Sigmoid colon (tissue), 7 donors: ENCODE measurements around the gene CNTN1. TPM values are rescaled to one million over a fixed set of nuclear protein-coding genes. Genes with fewer than 3 reads are reported as not detected.

ENCODE experiments used
- DNase-seq: peaks from one replicate; pipeline ENCODE4 v3.0.0-alpha.2; 2019
- H3K27ac ChIP-seq, 4 donors: fragments of 200-600 bp; sonication (generic); one replicate each; pipeline ENCODE4 v1.5.1; 2016 to 2019; ENCODE audit warnings: mild to moderate bottlenecking in 1 of 4
- H3K27me3 ChIP-seq, 3 donors: fragments of 200-600 bp; sonication (generic); one replicate each; pipeline ENCODE4 v1.5.1; 2019; ENCODE audit warnings: mild to moderate bottlenecking in 1 of 3
- H3K36me3 ChIP-seq, 4 donors: fragments of 200-600 bp; sonication (generic); one replicate each; pipeline ENCODE4 v1.5.1; 2016 to 2019
- H3K4me1 ChIP-seq, 4 donors: fragments of 200-600 bp; sonication (generic); one replicate each; pipeline ENCODE4 v1.5.1; 2017 to 2019
- H3K4me3 ChIP-seq, 4 donors: fragments of 200-600 bp; sonication (generic); one replicate each; pipeline ENCODE4 v1.5.1; 2017 to 2019; ENCODE audit warnings: mild to moderate bottlenecking in 2 of 4, moderate library complexity in 1 of 4
- H3K9me3 ChIP-seq, 4 donors: fragments of 200-600 bp in 3 of 4; sonication (generic) in 3 of 4; one replicate each; pipeline versions ENCODE4 v1.5.1 to v1.6.1; 2013 to 2019
- EP300 ChIP-seq, 4 donors: sonication (generic); formaldehyde crosslinking; IDR thresholded peaks; one replicate each; pipeline ENCODE4 v1.6.1; 2017; ENCODE audit warnings: antibody characterized with exemption in 4 of 4
- POLR2A ChIP-seq, 2 donors: fragments of 450-650 bp; IDR thresholded peaks; one replicate each; pipeline ENCODE4 v1.6.1; 2016; ENCODE audit warnings: antibody characterized with exemption in 2 of 2, mild to moderate bottlenecking in 2 of 2, moderate library complexity in 2 of 2
- POLR2AphosphoS5 ChIP-seq, 4 donors: sonication (generic); formaldehyde crosslinking; IDR thresholded peaks; one replicate each; pipeline ENCODE4 v1.6.1; 2017; ENCODE audit warnings: antibody characterized with exemption in 4 of 4
- WGBS, 2 donors: extraction: QIAGEN DNeasy Blood & Tissue Kit; methylation state at CpG; one replicate each; pipeline ENCODE4 v1.1.7; 2013; 5-methylcytosine and 5-hydroxymethylcytosine counted together
- intact Hi-C: fragments of 100-400 bp; cut with DNase I; formaldehyde crosslinking; loops from one replicate; pipeline ENCODE4 v1.15.1; 2023
- polyA plus RNA-seq, 3 donors: library from polyadenylated mRNA; stranded (reverse); fragments of 200-250 nt; gene quantifications; one replicate each; pipeline ENCODE4 v1.2.3, GENCODE V29; 2013
- total RNA-seq, 4 donors: library from RNA; depleted of rRNA; stranded (reverse); fragments of >200 nt; gene quantifications; one replicate each; pipeline ENCODE4 v1.1.0, GENCODE V29; 2016
- TF ChIP-seq, protein P1 (sequence below), 4 experiments: fragments of 450-650 bp in 3 of 4; fragments of 200-600 bp in 1 of 4; IDR thresholded peaks; one replicate each; pipeline ENCODE4 v1.5.1; 2016 to 2019; ENCODE audit warnings: antibody characterized with exemption in 4 of 4, mild to moderate bottlenecking in 3 of 4, moderate library complexity in 2 of 4
- donor health status: healthy with polysubstance abuse.
- donor health status: Bipolar disorder and iron deficiency.
- donor health status: healthy.

CNTN1 gene
- total and polyA plus RNA-seq, 7 donors = 0.46 to 23.2 (median 5.9) TPM

DNA sequence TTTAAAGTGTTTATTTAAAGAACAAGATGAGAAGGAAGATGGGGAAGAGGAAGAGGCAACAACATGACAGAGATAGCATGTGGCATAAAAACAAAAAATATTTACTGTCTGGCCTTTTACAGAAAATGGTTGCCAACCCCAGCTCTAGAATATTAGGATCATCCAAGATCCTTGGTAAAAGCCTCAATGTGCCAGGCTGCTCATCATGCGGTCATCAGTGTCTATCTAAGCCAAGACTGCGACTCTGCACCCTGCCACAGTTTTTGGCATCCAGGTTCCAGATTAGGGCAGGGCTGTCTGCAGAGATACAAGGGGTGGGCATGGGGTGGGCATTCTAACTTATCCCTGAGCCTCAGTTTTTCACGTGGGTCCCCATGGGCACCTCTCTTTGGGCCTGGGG, 46.9 kb upstream of the CNTN1 start:
- DNase-seq = no peak
- intact Hi-C loops = no loop called here
- Histone ChIP-seq H3K27ac (no peak overlapping the region), H3K36me3 (no peaks in the 10 kb centered on the region), H3K4me1 (peaks cover 0 to 4% (median 0%) of the 10 kb centered on the region in 4 donors), H3K4me3 (no peak overlapping the region), H3K9me3 (no peaks in the 10 kb centered on the region), H3K27me3 (no peaks in the 10 kb centered on the region)
- WGBS, 2 donors = 69 to 83% methylated on average over 3 of the region's 3 CpGs
- TF ChIP-seq, protein P1, sequence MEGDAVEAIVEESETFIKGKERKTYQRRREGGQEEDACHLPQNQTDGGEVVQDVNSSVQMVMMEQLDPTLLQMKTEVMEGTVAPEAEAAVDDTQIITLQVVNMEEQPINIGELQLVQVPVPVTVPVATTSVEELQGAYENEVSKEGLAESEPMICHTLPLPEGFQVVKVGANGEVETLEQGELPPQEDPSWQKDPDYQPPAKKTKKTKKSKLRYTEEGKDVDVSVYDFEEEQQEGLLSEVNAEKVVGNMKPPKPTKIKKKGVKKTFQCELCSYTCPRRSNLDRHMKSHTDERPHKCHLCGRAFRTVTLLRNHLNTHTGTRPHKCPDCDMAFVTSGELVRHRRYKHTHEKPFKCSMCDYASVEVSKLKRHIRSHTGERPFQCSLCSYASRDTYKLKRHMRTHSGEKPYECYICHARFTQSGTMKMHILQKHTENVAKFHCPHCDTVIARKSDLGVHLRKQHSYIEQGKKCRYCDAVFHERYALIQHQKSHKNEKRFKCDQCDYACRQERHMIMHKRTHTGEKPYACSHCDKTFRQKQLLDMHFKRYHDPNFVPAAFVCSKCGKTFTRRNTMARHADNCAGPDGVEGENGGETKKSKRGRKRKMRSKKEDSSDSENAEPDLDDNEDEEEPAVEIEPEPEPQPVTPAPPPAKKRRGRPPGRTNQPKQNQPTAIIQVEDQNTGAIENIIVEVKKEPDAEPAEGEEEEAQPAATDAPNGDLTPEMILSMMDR (IDR thresholded peaks at IDR 0.05) = no peak
- TF ChIP-seq EP300 (IDR thresholded peaks at IDR 0.05) (no peak), POLR2A (IDR thresholded peaks at IDR 0.05) (no peak), POLR2AphosphoS5 (IDR thresholded peaks at IDR 0.05) (no peak)

DNA sequence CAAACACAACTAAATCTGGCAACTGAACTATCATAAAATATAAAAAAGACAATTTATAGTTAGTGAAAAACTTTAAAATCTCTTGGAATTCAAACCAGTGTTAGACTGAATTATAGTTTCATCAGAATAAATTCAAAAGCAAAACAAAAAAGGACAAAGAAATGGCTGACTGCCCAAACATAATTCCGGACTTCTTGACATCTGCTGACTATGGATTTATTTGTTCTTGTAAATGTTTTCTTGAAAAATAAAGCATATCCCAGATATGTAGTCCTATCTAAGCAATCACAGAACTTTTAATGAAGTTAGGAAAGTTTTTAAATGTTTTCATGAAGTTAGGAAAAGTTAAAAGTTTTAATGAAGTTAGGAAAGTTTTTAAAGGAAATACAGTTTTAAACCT, 45.8 kb upstream of the CNTN1 start:
- DNase-seq = no peak
- intact Hi-C loops = no loop called here
- no peaks in the 10 kb centered on the region for H3K36me3 ChIP-seq
- H3K4me3 ChIP-seq = no peak overlapping the region
- no peaks in the 10 kb centered on the region for H3K27me3 ChIP-seq
- H3K9me3 ChIP-seq = no peaks in the 10 kb centered on the region
- TF ChIP-seq POLR2AphosphoS5 (IDR thresholded peaks at IDR 0.05) (no peak), EP300 (IDR thresholded peaks at IDR 0.05) (no peak), POLR2A (IDR thresholded peaks at IDR 0.05) (no peak)
- TF ChIP-seq, protein P1 (IDR thresholded peaks at IDR 0.05) = no peak
- WGBS, 2 donors = 48 to 60% methylated on average over 1 of the region's 1 CpG
- no peak overlapping the region for H3K27ac ChIP-seq
- peaks cover 0 to 4% (median 0%) of the 10 kb centered on the region in 4 donors for H3K4me1 ChIP-seq

DNA sequence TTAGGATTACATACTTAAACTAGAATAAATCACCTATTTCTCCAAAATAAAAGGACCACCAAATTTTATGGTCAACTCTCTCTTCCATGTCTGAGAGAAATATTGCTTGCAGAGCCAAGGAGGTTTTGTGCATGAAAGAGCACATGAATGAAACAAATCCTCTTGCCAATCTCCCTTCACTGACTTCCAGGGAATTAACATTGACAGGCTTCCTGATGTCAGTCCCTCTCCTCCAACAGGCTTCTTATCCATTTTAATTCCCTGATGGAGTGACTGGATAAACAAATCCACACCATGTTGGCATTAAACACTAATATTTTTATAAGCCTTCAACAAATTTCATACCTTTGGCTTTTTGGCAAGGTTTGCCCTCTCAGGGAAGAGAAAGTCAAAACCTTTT, 45.3 kb upstream of the CNTN1 start:
- Histone ChIP-seq H3K9me3 (no peaks in the 10 kb centered on the region), H3K4me1 (peaks cover 0 to 4% (median 0%) of the 10 kb centered on the region in 4 donors), H3K4me3 (no peak overlapping the region), H3K36me3 (no peaks in the 10 kb centered on the region), H3K27ac (no peak overlapping the region), H3K27me3 (no peaks in the 10 kb centered on the region)
- TF ChIP-seq POLR2A (IDR thresholded peaks at IDR 0.05) (no peak), EP300 (IDR thresholded peaks at IDR 0.05) (no peak), POLR2AphosphoS5 (IDR thresholded peaks at IDR 0.05) (no peak)
- TF ChIP-seq, protein P1 (IDR thresholded peaks at IDR 0.05) = no peak
- DNase-seq = no peak
- intact Hi-C loops = no loop called here

DNA sequence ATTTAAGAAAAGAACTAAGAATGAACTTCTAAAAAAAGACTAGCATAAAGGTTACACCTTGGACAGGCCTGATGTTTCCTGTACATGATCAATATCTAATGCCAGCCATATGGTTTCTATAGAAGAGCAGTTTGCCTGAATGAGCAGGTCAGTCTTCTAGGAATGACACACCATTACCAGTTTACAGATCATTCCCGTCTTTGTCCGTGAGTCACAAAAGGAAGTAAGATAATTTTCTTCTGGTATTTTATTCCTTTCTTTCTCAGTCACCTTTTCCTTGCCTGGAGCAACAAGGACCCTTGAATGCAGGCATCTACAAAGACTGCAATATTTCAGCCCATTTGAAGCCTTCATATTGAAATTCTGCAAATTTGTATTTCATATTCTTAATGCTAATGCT, 44.6 kb upstream of the CNTN1 start:
- WGBS, 2 donors = 82% methylated on average over 2 of the region's 2 CpGs
- H3K36me3 ChIP-seq = no peaks in the 10 kb centered on the region
- DNase-seq = no peak
- TF ChIP-seq EP300 (IDR thresholded peaks at IDR 0.05) = no peak
- TF ChIP-seq, protein P1 (IDR thresholded peaks at IDR 0.05) = no peak
- TF ChIP-seq POLR2AphosphoS5 (IDR thresholded peaks at IDR 0.05) = no peak
- TF ChIP-seq POLR2A (IDR thresholded peaks at IDR 0.05) = no peak
- intact Hi-C loops = no loop called here
- H3K4me3 ChIP-seq = no peak overlapping the region
- peaks cover 0 to 4% (median 0%) of the 10 kb centered on the region in 4 donors for H3K4me1 ChIP-seq
- H3K27me3 ChIP-seq = no peaks in the 10 kb centered on the region
- H3K9me3 ChIP-seq = no peaks in the 10 kb centered on the region
- H3K27ac ChIP-seq = no peak overlapping the region

DNA sequence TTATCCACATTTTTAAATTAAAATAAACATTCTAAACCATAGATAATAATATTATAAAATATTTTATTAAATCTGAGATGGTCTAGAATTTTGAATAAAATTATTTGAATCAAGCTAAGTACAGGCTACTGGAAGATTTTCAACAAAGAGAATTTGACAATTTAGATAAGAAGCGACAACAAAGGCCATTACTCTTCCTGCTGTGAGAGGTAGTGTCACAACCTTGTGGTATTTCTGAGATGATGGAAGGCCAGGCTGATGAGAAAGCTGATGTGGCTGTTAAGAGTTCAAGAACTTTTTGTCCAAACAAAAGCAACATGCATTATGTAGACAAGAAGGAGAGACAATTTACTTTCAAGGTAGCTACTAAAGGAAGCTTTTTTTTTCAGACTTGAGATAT, 43.7 kb upstream of the CNTN1 start:
- no peak for TF ChIP-seq POLR2A (IDR thresholded peaks at IDR 0.05)
- TF ChIP-seq, protein P1 (IDR thresholded peaks at IDR 0.05) = no peak
- no peak for TF ChIP-seq EP300 (IDR thresholded peaks at IDR 0.05)
- no peak for TF ChIP-seq POLR2AphosphoS5 (IDR thresholded peaks at IDR 0.05)
- H3K27ac ChIP-seq = no peak overlapping the region
- H3K36me3 ChIP-seq = no peaks in the 10 kb centered on the region
- H3K4me1 ChIP-seq = peaks cover 0 to 4% (median 0%) of the 10 kb centered on the region in 4 donors
- DNase-seq = no peak
- no peaks in the 10 kb centered on the region for H3K27me3 ChIP-seq
- 56 to 73% methylated on average over 1 of the region's 1 CpG for WGBS, 2 donors
- intact Hi-C loops = no loop called here
- H3K9me3 ChIP-seq = no peaks in the 10 kb centered on the region
- no peak overlapping the region for H3K4me3 ChIP-seq
